Stimulated activated CD4-positive, alpha-beta T cell treated with anti-CD3 and anti-CD28 coated beads, Interleukin-2, amount 100 ng/mL, for 48 hours (primary cell): Measurements from ENCODE around the gene COX19.

Experiments used
- DNase-seq, 2 donors: peaks; one replicate each; pipeline ENCODE4 v3.0.0-alpha.2; 2020

The COX19 gene

DNA sequence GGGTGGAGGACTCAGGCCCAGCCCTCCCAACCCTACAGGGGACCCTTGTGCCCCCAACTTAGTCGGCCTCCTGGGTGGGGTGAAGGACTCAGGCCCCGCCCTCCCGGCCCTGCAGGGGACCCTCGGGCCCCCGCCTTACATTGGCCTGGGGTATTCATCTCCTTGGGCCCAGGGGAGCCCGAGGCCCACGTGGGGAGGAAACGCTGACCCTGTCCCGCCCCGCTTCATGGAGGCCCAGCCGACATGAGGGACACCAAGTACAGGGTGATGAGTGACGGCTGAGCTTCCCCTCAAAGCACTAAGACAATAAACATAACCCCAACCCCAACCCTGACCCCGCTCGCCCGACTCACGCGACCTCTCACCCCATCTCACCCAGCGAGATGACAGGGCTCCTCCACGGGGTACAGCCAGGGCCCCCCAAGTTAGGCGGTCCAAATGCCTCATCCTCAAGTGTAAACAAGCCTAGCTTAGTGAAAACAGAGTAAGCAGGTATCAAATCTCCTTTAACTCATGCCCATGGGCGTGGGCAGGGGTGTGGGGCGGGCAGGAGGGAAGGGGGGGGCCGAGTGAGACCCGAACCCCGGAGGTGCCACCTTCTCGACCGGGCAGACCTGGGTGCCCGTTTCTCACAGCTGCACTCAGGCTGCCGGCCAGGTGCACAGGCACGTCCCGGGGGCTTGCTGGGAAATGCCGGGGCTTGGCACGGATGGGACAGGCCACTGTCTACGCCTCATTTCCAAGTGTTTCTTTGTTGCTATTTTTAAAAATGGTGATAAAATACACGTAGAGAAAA lies 15.8 kb upstream of the COX19 start:
- DNase-seq = no peak

- DNase-seq = no peak
Observed at GRCh38 chr7:990352-990932, 15.1 kb upstream of the COX19 start.

DNA sequence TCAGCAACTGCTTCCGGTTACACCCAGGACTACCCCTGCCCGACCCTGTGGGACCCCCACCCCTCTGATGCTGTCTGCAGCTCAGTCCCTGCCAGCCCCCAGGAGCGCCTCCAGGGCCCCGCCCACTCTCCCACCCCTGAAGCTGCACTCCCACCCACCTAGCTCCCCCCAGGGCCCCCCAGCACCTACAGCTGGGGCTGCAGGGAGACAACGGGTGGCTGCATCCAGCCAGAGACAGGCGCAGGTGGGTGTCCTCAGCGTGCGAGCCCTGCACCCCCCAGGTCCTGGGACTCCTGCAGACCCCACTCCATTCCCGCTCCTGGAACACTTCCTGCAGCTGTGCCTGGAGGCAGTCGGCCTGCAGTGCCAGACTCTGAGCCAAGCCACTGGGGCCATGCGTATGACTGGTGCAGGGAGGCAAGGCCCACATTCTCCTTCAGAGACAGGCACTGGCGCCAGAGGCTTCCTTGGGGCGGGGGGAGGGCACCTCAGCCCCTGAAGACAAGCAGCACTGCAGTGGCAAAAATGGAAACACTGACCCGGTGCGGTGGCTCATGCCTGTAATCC lies 13.7 kb upstream of the COX19 start:
- no peak for DNase-seq

- DNase-seq = no peak
Observed at GRCh38 chr7:988426-988911, 13.1 kb upstream of the COX19 start.

DNA sequence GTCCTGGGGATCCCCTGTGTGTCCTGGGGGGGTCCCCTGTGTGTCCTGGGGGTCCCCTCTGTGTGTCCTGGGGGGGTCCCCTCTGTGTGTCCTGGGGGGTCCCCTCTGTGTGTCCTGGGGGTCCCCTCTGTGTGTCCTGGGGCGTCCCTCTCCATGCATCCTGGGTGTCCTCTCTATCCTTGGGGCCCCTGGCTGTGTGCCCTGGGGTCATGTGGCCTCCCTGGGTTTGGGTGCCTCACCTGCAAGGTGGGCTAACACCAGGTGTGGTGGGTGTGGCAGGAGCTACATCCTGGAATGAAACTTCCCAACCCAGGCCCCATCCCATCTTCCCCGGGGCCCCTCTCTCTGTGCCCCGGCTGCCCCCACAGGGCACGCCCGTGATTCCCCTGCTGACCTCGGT lies 12.6 kb upstream of the COX19 start:
- DNase-seq = no peak

- no peak for DNase-seq
Observed at GRCh38 chr7:986766-987751, 11.7 kb upstream of the COX19 start.

DNA sequence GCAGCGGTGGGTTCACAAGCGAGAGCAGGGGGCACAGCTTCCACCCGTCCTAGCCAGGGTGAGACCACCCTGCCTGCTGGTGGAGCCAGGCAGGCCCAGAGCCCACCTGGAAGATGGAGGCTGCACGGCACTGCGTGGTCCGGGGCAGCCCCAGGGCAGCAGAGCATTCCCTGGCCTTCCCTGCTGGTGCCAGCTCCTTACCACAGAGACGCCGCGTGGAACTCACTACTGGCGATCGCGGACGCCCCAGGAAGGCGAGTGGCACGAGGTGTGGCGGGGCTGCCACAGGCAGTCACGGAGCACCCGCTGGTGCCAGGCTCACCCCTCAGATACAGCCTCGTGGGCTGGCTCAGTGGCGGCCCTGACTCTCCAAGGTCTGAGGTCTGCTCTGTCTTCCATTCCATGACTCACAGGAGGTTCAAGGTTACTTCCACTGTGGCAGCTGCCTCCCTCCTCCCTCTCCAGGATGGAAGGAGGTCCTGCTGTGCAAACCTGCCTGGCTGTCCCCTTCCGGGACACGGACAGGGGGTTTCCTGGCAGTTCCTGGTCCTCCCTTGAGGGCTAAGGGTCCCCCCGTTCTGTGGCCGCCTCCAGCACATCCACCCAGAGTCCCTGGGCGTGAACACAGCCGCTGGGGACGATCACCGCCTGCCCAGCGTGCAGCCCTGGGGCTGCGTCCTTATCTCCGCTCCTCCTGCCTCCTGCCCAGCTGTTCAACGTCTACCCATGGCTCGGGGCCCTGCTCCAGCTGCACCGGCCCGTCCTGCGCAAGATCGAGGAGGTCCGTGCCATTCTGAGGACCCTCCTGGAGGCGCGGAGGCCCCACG lies 10.8 kb upstream of the COX19 start:
- DNase-seq = no peak

DNA sequence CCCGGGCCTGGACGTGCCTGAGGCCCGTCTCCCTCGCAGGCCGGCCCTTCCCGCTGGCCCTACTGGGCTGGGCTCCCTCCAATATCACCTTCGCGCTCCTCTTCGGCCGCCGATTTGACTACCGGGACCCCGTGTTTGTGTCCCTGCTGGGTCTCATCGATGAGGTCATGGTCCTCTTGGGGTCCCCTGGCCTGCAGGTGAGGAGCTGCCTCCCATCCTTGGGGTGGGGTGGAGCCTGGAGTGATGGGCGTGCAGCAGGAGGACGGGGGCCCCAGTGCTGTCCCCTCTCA lies 9.7 kb upstream of the COX19 start:
- no peak for DNase-seq

- no peak for DNase-seq
Observed at GRCh38 chr7:984361-985126, 9.2 kb upstream of the COX19 start.

GRCh38 chr7:983616-984071 lies 8.3 kb upstream of the COX19 start:
- DNase-seq = no peak

DNA sequence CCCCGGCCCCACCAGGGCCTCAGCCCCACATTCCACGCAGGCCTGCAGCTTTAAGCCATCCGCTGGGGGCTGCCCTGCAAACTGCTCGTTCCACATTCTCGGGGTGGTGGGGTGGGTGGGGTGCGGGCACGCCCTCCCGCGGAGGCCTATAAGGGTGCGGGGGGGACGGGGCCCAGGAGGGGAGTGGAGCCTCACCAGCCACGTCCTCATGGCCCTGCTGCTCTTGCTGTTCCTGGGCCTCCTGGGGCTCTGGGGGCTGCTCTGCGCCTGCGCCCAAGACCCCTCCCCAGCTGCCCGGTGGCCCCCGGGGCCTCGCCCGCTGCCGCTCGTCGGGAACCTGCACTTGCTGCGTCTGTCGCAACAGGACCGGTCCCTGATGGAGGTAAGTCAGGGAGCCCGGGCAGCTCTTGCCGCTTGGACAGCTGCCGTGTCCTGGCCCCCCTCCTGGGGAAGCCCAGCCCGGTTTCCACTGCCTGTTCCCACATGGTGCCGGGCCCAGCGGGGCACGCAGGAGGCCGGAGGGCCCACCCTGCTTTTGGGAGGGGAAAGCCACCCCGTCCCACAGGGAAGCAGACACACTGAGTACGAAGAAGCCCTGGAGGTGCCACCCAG lies 7.8 kb upstream of the COX19 start, which contains the start of gene CYP2W1:
Gene CYP2W1 (plus strand): TSS at position 178 of the 612 bp plus-strand sequence. CDS start 31 bp downstream, at position 209.
- no peak for DNase-seq

DNA sequence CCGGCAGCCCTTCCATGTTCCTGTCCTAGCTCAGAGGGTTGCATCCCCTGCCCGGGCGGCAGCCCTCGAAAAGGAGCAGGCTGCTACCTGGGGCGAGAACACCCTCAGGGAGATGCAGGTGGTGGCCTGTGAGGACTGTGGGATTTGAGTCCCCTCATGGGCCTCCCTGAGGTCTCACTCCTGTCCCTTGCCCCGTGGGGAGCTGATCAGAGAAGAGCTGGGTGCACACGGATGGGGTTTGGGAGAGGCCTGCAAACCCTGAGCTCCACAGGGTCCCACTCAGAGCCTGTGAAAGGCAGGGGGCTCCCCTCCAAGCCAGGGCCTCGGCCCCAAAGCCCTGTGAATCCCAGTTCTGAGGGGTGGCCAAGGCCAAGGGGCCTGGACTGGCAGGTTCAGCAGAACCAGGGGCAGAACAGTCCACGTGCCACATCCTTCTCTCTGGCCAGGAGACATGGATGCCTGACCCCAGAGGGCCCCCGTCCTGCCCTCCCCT lies 7.2 kb upstream of the COX19 start:
- no peak for DNase-seq

DNA sequence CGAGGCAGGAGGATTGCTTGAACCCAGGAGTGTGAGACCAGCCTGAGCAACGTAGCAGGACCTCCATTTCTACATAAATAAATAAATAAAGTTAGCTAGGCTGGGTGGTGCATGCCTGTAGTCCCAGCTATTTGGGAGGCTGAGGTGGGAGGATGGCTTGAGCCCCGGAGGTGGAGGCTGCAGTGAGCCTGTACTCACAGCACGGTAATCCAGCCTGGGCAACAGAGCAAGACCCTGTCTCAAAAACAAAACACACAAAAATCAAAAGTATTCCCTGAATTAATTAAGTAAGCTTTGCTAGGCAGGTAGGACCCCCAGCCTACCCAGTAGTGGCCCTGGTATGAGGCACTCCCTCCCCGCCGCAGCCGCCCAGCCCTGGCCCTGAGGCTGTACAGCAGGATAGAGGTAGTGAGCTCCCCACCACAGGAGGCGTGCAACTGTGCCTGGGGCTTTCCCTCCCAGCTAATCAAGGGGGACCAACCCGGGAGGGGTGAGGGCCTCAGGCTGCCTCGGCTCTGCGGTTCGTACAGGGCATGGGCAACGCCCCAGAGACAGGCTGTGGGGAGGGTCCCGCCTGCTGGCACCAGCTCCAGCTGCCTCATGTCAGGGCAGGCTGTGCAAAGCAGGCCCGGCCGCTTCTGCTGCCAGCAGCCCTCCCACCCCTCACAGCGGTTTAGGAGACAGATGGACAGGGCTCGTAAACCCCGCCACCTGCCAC lies 6.6 kb upstream of the COX19 start:
- no peak for DNase-seq

GRCh38 chr7:979886-980571 lies 4.7 kb upstream of the COX19 start:
- no peak for DNase-seq

GRCh38 chr7:979151-979550 lies 3.8 kb upstream of the COX19 start:
- no peak for DNase-seq

GRCh38 chr7:978416-979091 lies 3.2 kb upstream of the COX19 start:
- no peak for DNase-seq

DNA sequence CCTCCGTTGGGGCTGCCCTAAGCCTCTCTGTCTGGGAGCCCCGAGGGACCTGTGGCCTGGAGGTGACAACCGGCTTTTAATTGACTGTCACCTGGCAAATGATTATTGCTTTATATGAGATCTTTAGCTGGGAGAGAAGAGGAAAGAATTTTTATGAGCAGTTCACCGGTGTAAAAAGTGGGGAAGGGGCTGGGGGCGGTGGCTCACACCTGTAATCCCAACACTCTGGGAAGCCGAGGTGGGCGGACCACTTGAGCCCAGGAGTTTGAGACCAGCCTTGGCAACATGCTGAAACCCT lies 2.6 kb upstream of the COX19 start:
- no peak for DNase-seq

DNA sequence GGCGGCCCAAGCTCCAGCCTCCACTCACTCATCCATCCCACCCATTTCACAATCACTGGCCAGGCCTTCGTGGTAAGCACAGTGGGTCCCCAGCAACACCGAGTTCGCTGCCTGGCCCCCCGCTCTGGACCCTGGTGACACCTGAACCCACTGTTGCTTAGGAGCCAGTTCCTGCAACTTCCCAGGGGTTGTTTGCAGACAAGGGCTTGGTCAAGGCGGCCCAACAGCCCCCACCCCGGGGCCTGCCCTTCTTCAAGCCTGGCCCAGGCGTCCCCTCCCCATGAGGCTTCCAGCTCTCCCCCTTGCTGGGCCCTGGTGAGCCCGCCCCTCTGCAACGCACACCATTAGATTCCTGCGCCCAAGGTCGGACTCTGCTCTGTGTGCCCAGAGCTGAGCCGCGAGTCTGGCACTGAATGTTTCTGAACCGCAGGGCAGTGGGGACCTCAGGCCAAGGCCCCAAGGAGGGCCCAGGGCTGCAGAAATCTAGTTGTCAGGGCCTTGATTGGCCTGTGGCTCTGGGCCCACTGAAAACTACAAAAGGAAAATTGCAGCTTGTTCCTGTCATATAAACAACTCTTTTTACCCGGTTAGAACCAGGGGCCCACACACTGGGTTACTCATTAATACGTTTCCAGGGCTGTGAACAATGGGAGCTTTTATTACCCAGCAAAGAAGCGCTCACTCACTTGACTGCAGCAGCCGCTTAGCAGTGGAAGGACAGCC lies 2.1 kb upstream of the COX19 start:
- DNase-seq = no peak
